HG03108 (cell line): ENCODE measurements around the gene CACNA1H.
"Not testable (repeated sequence)": the region's sequence is repeated elsewhere in the genome, so short reads cannot be mapped to it uniquely, and the experiment has no call there.

Experiments used
- ATAC-seq: cut with Tn5 transposase; IDR thresholded peaks from one replicate; pipeline ENCODE4 v1.9.1; 2021; ENCODE audit warnings: moderate library complexity; ENCODE audit not compliant: unreplicated experiment

Gene CACNA1H

GRCh38 chr16:1223355-1224214 lies 70.7 kb downstream of the CACNA1H start:
- ATAC-seq, result no peak

- ATAC-seq, result no peak
Measured at GRCh38 chr16:1224558-1224957, 71.7 kb downstream of the CACNA1H start.

- no peak for ATAC-seq
Measured at GRCh38 chr16:1225051-1225451, 72.1 kb downstream of the CACNA1H start, which contains the start of gene TPSG1. TPSG1 (minus strand) TSS chr16:1225268; CDS start chr16:1225252, 16 bp downstream.

GRCh38 chr16:1225728-1226311 lies 72.9 kb downstream of the CACNA1H start:
- not testable (repeated sequence) for ATAC-seq

GRCh38 chr16:1226692-1227091 lies 73.8 kb downstream of the CACNA1H start:
- ATAC-seq, result not testable (repeated sequence)

GRCh38 chr16:1228227-1228626 lies 75.3 kb downstream of the CACNA1H start:
- ATAC-seq, result not testable (repeated sequence)

GRCh38 chr16:1229476-1229875 lies 76.6 kb downstream of the CACNA1H start:
- ATAC-seq, result not testable (repeated sequence)

GRCh38 chr16:1230084-1230470 lies 77.2 kb downstream of the CACNA1H start, which contains the start of gene TPSB2:
TPSB2 (minus strand) TSS chr16:1230184; CDS start chr16:1229951, 233 bp downstream.
- not testable (repeated sequence) for ATAC-seq

- ATAC-seq, result not testable (repeated sequence)
Measured at GRCh38 chr16:1230471-1231212, 77.7 kb downstream of the CACNA1H start.

- ATAC-seq, result not testable (repeated sequence)
Measured at GRCh38 chr16:1231301-1231700, 78.4 kb downstream of the CACNA1H start.

- ATAC-seq, result not testable (repeated sequence)
Measured at GRCh38 chr16:1232049-1232748, 79.3 kb downstream of the CACNA1H start.

GRCh38 chr16:1236659-1237058 lies 83.8 kb downstream of the CACNA1H start:
- not testable (repeated sequence) for ATAC-seq

- no peak for ATAC-seq
Measured at GRCh38 chr16:1237990-1238389, 85.1 kb downstream of the CACNA1H start.

GRCh38 chr16:1238909-1239308 lies 86.0 kb downstream of the CACNA1H start:
- ATAC-seq, result not testable (repeated sequence)

GRCh38 chr16:1239575-1239974 lies 86.7 kb downstream of the CACNA1H start:
- not testable (repeated sequence) for ATAC-seq

- ATAC-seq, result not testable (repeated sequence)
Measured at GRCh38 chr16:1240436-1240835, 87.5 kb downstream of the CACNA1H start, which contains the start of gene TPSAB1. TPSAB1 (plus strand) TSS chr16:1240705; CDS start chr16:1240939, 234 bp downstream.

GRCh38 chr16:1241081-1241480 lies 88.2 kb downstream of the CACNA1H start:
- not testable (repeated sequence) for ATAC-seq

- not testable (repeated sequence) for ATAC-seq
Measured at GRCh38 chr16:1243363-1243762, 90.5 kb downstream of the CACNA1H start.

GRCh38 chr16:1243907-1244850 lies 91.3 kb downstream of the CACNA1H start:
- ATAC-seq, result not testable (repeated sequence)
